AG04449 (cell line): Measurements from ENCODE around the gene PFKP.
A peak's percentile ranks its signal among the peaks of the same experiment; 100 is the strongest.

Source experiments
- CTCF ChIA-PET: fragments of 350-600 bp; formaldehyde crosslinking; extraction: SDS; loops from one replicate; lab custom pipeline; 2021; ENCODE audit warnings: antibody characterized with exemption; lab: Yijun Ruan, JAX
- POLR2A ChIA-PET: fragments of 400-600, 350-600 bp; formaldehyde crosslinking; extraction: SDS; loops from one replicate; lab custom pipeline; 2020; ENCODE audit warnings: antibody characterized with exemption, inconsistent platforms; lab: Yijun Ruan, JAX
- DNase-seq: peaks from one replicate; pipeline ENCODE4 v3.0.0-alpha.2; 2010; ENCODE audit warnings: low read depth, low spot score
- H3K4me3 ChIP-seq: 2 replicates; pipeline ENCODE4 v1.5.1; 2011; ENCODE audit warnings: low read depth, mild to moderate bottlenecking, control low read depth, low read length
- TF ChIP-seq, protein P1 (sequence below): IDR thresholded peaks from one replicate; pipeline ENCODE4 v1.5.1; 2011; ENCODE audit warnings: mild to moderate bottlenecking, moderate library complexity, low read length, control low read depth, inconsistent platforms; ENCODE audit not compliant: insufficient read depth; ENCODE audit errors: missing control alignments

The PFKP gene

DNA sequence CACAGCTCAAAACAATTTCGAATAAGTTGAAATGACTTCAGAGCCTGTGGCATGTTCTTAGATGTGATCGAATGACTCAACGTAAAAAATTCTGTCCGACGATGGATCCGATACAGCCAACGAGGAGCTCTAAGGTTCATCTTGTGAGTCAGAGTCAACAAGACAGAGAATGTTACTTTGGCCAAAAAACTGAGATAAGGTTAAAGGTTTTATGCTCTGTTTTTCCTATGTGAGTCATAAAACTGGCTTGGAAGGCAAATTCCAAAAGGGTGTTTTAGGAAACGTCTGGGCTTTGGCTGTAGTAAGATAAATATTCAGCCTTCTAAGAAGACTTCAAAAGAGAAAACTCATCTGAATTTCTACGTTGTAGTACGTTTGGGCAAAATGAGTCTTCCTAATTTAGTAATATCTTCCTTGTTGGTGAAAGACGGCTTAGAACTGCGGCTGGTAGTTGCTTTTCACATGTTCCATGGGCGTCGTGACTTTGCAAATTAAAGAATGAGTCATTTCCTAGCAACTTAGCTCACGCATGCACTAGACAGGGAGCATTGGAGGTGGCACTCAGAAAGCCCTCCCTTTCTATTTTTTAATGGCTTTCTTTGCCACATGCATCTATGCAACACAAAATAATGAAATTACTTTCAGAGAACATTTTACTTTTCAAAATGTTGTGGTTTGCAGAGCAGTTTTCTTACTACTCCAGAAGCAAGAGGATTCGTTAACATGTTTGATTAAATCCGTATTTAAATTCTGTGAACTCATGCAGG is 28.2 kb downstream of the PFKP start:
- H3K4me3 ChIP-seq = peak overlapping the region; percentile 16
- peak; percentile 98 for DNase-seq
- TF ChIP-seq, protein P1, sequence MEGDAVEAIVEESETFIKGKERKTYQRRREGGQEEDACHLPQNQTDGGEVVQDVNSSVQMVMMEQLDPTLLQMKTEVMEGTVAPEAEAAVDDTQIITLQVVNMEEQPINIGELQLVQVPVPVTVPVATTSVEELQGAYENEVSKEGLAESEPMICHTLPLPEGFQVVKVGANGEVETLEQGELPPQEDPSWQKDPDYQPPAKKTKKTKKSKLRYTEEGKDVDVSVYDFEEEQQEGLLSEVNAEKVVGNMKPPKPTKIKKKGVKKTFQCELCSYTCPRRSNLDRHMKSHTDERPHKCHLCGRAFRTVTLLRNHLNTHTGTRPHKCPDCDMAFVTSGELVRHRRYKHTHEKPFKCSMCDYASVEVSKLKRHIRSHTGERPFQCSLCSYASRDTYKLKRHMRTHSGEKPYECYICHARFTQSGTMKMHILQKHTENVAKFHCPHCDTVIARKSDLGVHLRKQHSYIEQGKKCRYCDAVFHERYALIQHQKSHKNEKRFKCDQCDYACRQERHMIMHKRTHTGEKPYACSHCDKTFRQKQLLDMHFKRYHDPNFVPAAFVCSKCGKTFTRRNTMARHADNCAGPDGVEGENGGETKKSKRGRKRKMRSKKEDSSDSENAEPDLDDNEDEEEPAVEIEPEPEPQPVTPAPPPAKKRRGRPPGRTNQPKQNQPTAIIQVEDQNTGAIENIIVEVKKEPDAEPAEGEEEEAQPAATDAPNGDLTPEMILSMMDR = no peak
- ChIA-PET CTCF (interaction anchor here (0.7 to 1.4 kb wide), 5 partner anchors 10 to 167 kb away, joined by 3 to 5 read pairs (median 3); no protein-coding TSS in a partner anchor), POLR2A (interaction anchor here (1.0 to 2.3 kb wide), 5 partner anchors 24 to 77 kb away, joined by 5 to 20 read pairs (median 8); partner anchors contain the start of gene PITRM1)

DNA sequence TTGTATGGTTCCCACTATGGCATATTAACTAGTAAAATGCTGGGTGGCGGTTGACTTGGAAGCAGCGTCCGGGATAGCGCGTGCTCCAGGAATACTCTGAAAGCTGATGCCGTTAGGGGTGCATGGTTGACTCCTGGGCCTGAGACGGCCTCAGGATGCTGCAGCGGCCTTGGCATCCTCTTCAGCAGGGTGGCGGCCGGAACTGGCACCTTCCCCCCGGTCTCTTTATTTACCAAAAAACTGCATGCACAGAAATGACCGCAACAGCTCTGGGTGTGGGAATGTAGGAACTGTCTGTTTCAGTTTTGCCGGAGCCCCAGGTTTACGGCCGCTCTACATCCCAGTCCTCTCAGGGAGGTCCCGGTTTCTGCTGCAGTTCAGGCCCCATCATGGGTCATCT is 28.8 kb downstream of the PFKP start:
- no peak for DNase-seq
- ChIA-PET POLR2A (interaction anchor here (1.2 to 2.3 kb wide), 3 partner anchors 25 to 76 kb away, joined by 7 to 20 read pairs (median 9); partner anchors contain the start of gene PITRM1), CTCF (interaction anchor here (0.7 kb wide), 1 partner anchor 53 kb away, joined by 5 read pairs; no protein-coding TSS in a partner anchor)
- TF ChIP-seq, protein P1 = no peak
- peak overlapping the region; percentile 16 for H3K4me3 ChIP-seq

DNA sequence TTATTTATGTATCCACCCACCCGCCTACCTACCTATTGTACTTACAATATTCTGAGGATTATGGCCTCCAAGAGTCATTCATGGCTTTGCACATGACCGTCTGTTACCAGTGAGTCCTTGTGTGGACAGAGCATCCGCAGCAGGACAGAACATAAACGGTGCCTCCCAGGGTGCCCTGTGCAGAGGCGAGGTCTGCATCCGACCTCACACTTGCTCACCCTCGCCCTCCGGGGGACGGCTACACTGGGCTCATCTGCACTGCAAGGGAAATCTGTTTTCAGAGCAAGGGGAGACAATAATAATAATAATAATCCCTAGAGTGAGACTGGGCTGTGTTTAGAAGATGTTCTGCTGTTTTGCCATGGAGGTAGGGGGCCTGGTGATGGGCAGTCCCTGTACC is 29.8 kb downstream of the PFKP start:
- DNase-seq = no peak
- POLR2A ChIA-PET = no interaction called here
- TF ChIP-seq, protein P1 = no peak
- H3K4me3 ChIP-seq = no peak overlapping the region
- CTCF ChIA-PET = no interaction called here

DNA sequence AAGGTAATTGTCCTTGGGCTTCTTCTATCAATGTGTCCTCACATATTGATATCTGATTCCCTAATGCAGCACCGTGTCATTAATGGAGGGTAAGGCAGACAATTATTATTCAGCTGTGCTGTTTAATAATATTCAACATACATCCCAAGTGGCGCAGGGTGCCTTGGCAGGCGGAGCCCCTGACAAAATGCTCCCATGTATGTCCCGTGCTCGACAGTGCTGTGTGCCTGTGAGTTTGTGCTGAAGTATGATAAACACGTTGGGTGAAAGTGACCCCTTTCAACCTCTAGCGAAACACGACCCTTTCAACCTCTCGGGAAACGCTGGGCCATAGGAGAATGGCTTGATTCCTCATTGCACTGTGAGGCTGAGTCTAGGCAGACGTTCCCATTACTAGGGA is 31.3 kb downstream of the PFKP start:
- TF ChIP-seq, protein P1 = no peak
- POLR2A ChIA-PET = no interaction called here

DNA sequence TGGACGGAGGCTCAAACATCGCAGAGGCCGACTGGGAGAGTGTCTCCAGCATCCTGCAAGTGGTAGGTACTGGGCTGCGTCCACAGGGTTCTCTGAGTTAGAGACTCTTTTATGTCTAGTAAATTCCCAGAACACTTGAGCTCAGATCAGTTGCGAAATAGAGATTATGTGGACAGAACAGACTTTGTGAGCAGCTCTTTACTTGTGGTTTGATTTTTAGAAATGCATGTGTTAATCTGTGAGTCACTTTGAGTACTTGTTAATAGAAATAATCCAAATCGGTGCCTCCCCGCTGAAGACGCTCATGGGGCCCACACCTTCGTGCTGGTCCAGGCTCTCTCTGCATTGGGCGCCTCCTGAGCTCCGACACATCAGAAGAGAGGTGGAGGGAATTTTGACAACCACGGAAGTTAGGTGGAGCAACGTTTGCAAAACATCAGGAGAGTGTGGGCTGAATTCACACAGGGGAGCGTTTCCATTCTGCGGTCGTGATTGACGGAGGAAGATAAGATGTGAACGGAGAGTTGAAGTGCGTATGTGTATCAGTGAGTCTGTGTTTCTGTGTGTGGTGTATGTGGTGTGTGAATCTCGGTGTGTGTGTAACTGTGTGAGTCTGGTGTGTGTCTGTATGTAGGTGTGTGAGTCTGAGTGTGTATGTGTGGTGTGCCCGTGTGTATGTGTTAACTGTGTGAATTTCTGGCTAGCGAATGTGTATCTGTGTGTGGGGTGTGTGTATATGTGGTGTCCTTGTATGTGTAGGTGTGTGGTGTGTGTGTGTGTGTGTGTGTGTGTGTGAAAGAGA is 32.1 kb downstream of the PFKP start:
- ChIA-PET POLR2A (no interaction called here), CTCF (interaction anchor here (1.8 kb wide), 1 partner anchor 17 kb away, joined by 4 read pairs; no protein-coding TSS in a partner anchor)
- H3K4me3 ChIP-seq = no peak overlapping the region
- TF ChIP-seq, protein P1 = no peak
- DNase-seq = peak; percentile 38

More for the DNA sequence above, 31.3 kb downstream of the PFKP start:
- CTCF ChIA-PET = interaction anchor here (1.8 kb wide), 1 partner anchor 18 kb away, joined by 4 read pairs; no protein-coding TSS in a partner anchor
- H3K4me3 ChIP-seq = no peak overlapping the region
- no peak for DNase-seq
